ENCODE measurements around the gene MARCKS.
A peak's percentile ranks its signal among the peaks of the same experiment; 100 is the strongest.

The MARCKS gene, protein sequence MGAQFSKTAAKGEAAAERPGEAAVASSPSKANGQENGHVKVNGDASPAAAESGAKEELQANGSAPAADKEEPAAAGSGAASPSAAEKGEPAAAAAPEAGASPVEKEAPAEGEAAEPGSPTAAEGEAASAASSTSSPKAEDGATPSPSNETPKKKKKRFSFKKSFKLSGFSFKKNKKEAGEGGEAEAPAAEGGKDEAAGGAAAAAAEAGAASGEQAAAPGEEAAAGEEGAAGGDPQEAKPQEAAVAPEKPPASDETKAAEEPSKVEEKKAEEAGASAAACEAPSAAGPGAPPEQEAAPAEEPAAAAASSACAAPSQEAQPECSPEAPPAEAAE

GRCh38 chr6:113856625-113857555 lies at the start of gene MARCKS:
Gene MARCKS (plus strand): TSS chr6:113857345. CDS start chr6:113857746, 401 bp downstream.
- peak within 1 kb of the TSS; percentile 98 for H3K4me3 ChIP-seq (ENCODE audit: low read depth, low read length)

- H3K4me3 ChIP-seq (ENCODE audit: low read depth, low read length) = no peak overlapping the region
Observed at GRCh38 chr6:113809826-113810225, 47.3 kb upstream of the MARCKS start.

DNA sequence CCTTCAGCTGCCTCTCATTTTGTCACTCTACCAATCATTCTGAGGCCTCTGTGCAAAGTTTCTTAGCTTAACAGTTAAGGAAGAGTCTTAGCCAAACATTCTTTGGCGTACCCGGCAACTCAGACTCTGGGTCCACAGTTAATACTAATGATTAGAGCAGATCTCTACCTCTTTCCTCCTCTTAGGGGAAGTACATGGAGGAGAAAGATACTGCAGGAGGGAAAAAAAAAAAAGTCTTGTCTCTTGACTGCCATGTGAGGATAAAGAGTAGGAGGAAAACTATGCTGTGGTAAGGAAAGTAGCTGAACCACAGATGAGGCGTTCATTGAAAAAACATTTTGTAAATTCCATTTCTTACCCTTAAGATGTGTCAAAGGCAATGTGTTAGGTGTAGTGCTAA lies 44.0 kb upstream of the MARCKS start:
- H3K4me3 ChIP-seq (ENCODE audit: low read depth, low read length) = no peak overlapping the region

GRCh38 chr6:113818578-113818977 lies 38.6 kb upstream of the MARCKS start:
- no peak overlapping the region for H3K4me3 ChIP-seq (ENCODE audit: low read depth, low read length)

- no peak overlapping the region for H3K4me3 ChIP-seq (ENCODE audit: low read depth, low read length)
Observed at GRCh38 chr6:113819169-113819830, 37.8 kb upstream of the MARCKS start.

- H3K4me3 ChIP-seq (ENCODE audit: low read depth, low read length) = no peak overlapping the region
Observed at GRCh38 chr6:113820761-113821160, 36.4 kb upstream of the MARCKS start.

GRCh38 chr6:113821445-113821844 lies 35.7 kb upstream of the MARCKS start:
- no peak overlapping the region for H3K4me3 ChIP-seq (ENCODE audit: low read depth, low read length)

DNA sequence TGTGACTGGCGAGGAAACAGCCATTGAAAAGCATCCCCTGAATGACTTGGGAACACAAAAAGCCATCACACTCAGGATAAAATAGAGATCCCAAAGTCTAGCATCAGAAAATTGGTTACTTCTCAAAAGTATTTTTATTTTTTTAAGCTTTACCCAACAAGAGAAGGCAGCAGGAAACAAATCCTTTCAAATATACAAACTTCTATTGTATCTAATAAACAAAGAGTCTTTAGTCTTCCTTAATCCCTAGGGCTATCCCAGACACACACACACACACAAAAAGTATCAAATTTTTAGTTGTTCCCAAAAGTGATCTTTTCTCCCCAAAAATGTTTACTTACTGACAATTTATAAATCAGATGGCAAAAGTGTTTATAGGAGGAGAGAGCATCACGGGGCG lies 33.2 kb upstream of the MARCKS start:
- no peak overlapping the region for H3K4me3 ChIP-seq (ENCODE audit: low read depth, low read length)

- no peak overlapping the region for H3K4me3 ChIP-seq (ENCODE audit: low read depth, low read length)
Observed at GRCh38 chr6:113824411-113824810, 32.7 kb upstream of the MARCKS start.

DNA sequence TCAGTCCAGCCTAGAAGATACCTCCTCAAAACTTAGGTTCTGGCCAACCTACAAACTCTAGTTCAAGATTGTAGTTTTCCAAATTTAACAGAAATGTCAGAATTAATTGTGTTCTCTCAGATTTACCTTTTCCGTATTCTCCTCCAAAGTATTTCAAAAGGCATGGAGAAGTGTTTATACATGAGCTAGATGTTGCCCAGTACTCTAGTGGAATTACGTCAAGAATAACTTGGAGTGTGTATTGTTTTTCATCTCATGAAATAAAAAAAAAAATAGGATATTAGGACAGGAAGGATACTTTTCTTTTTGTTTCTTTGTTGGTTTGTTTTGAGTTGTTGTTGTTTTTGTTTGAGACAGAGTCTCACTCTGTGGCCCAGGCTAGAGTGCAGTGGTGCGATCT lies 32.3 kb upstream of the MARCKS start:
- H3K4me3 ChIP-seq (ENCODE audit: low read depth, low read length) = no peak overlapping the region

- H3K4me3 ChIP-seq (ENCODE audit: low read depth, low read length) = no peak overlapping the region
Observed at GRCh38 chr6:113825781-113826180, 31.4 kb upstream of the MARCKS start.

DNA sequence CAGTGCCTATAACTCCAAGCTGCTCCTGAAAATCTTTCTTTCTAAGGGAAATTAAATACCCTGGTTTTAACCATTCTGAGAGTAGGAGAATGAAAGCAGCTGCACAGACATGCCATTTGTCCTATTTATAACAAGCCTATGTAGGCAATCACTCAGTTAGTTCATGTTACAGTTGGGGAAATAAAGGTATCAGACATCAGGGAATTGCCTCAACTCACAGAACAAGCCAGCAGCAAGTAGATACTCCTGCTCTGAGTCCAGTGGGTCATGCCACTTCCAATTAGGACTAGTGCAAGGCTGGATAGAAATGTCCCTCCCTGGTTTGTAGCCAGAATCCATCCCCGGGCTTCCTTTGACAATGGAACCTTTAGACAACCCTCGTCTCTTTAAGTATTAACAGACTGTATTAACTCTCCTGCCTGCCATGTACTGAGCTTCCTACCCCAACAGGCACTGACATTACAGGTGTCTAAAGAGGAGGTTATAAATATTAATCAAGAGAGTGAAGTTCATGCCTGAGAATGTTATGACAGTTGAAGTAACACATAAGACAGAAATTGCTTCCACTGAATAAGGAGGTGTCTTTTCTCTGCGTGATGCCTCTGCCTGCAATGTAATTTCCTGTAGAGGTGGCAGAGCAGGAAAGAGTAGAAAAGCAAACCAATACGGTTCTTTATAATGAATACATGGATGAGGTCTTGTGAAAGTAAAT lies 28.0 kb upstream of the MARCKS start:
- H3K4me3 ChIP-seq (ENCODE audit: low read depth, low read length) = no peak overlapping the region

- no peak overlapping the region for H3K4me3 ChIP-seq (ENCODE audit: low read depth, low read length)
Observed at GRCh38 chr6:113829696-113830045, 27.5 kb upstream of the MARCKS start.

DNA sequence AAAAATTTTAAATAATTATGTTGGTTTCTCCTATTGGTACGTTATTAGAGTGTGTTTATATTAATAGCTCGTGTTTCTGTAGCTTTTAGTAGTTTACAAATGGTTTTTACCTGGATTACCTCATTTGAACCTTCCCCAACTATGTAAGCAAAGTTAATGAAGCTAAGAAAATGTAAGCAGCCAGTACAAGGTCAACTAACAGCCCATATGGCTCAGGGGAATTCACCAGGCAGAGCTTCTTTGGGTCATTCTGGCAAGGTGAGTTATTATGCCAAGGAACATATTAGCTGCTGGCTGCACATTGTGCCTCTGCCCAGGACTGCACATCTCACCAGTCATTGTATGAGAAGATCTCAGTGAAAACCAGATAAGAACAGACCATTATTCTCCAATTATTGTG lies 27.0 kb upstream of the MARCKS start:
- no peak overlapping the region for H3K4me3 ChIP-seq (ENCODE audit: low read depth, low read length)

- no peak overlapping the region for H3K4me3 ChIP-seq (ENCODE audit: low read depth, low read length)
Observed at GRCh38 chr6:113833537-113833936, 23.6 kb upstream of the MARCKS start.

DNA sequence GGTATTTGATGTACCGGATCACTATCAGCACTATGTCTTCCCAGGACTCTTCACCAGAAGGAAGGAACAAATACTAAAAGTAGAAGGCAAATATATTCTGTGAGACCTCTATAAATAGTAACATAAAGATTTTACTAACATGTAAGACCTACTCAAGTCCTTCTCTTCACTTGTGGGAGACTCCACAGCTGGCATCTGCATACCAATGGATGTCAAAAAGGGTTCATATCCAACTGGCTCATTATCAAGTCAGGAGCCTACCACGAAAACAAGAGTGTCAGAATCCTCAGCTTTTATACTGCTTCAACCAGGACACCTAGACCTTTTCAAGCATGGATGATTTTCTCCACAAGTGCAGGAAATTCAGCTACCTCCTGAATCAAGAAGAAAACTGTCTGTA lies 20.0 kb upstream of the MARCKS start:
- no peak overlapping the region for H3K4me3 ChIP-seq (ENCODE audit: low read depth, low read length)

- no peak overlapping the region for H3K4me3 ChIP-seq (ENCODE audit: low read depth, low read length)
Observed at GRCh38 chr6:113842165-113842564, 15.0 kb upstream of the MARCKS start.

- H3K4me3 ChIP-seq (ENCODE audit: low read depth, low read length) = no peak overlapping the region
Observed at GRCh38 chr6:113843500-113844073, 13.6 kb upstream of the MARCKS start.

DNA sequence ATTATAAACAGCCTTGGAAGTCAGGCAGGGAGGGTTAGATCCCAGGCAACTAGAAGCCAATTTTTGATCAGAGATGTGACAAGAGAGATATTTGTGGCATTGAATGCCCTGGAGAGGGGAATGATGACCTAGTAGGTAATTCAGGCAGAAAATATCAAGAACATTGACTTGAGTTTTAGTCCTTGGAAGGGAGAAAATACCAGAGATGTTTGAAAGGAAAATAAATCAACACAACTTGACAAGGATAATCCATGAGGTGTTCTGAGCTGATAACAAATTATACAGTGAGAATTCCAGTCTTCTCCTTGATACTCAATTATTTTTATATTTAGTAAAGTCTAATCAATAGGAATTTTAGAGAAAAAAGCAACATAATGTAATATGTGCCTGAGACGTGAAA lies 10.6 kb upstream of the MARCKS start:
- no peak overlapping the region for H3K4me3 ChIP-seq (ENCODE audit: low read depth, low read length)

DNA sequence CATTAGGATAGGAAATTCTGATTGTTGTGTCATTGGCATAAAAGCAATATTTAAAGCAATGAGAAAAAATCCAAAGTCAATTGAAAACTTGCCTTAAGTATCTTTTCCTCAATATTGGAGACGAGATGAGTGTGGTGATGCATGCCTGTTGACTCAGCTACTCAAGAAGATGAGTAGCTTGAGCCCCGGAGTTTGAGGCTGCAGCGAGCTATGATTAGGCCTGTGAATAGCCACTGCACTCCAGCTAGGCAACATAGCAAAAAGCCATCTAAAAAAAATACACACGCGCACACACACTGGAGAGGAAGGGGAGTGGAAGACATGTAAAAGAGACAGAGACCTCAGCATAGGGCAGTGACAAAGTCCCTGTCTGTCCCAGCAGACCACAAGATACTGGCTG lies 9.7 kb upstream of the MARCKS start:
- H3K4me3 ChIP-seq (ENCODE audit: low read depth, low read length) = no peak overlapping the region

GRCh38 chr6:113848280-113848679 lies 8.9 kb upstream of the MARCKS start:
- H3K4me3 ChIP-seq (ENCODE audit: low read depth, low read length) = no peak overlapping the region
